Transverse colon (tissue), 3 donors: ENCODE data around the gene PIK3CB.

Experiments
- CTCF ChIP-seq, 5 experiments: fragments of 200-600 bp in 3 of 5; fragments of 450-650 bp in 2 of 5; sonication (generic) in 3 of 5; IDR thresholded peaks; 1 replicate in 2 of 5; 2 replicates in 3 of 5; pipeline ENCODE4 v1.5.1; 2016 to 2017; ENCODE audit warnings: antibody characterized with exemption in 5 of 5, inconsistent platforms in 3 of 5, mild to moderate bottlenecking in 2 of 5, moderate library complexity in 1 of 5
- EP300 ChIP-seq: sonication (generic); formaldehyde crosslinking; IDR thresholded peaks from one replicate; pipeline ENCODE4 v1.6.1; 2017; ENCODE audit warnings: antibody characterized with exemption, low read depth
- POLR2A ChIP-seq: fragments of 450-650 bp; IDR thresholded peaks from one replicate; pipeline ENCODE4 v1.6.1; 2016; ENCODE audit warnings: antibody characterized with exemption, mild to moderate bottlenecking, moderate library complexity

- TF ChIP-seq CTCF (IDR thresholded peaks at IDR 0.05) (no peak), EP300 (no peak), POLR2A (no peak)
Observed at GRCh38 chr3:138629526-138629925, 205.2 kb downstream of the PIK3CB start.
